Measurements from ENCODE around the gene DHRS2. TPM values are rescaled to one million over a fixed set of nuclear protein-coding genes. Genes with fewer than 3 reads are reported as not detected.

Gene DHRS2
- total and polyA plus RNA-seq, 2 of the 13 experiments (the other 11 are each of a cell fraction or from before 2014, with no cell fraction given): 1,621 to 3,021 TPM

- TF ChIP-seq SMARCE1 (IDR thresholded peaks at IDR 0.05; ENCODE audit: borderline replicate concordance) (no peak), ZNF644 (CRISPR knock-in tag; IDR thresholded peaks at IDR 0.05; ENCODE audit: low read depth) (peak; percentile 92; the same call in 1 of the 2 replicates), ZFYVE20 (CRISPR knock-in tag; IDR thresholded peaks at IDR 0.05; ENCODE audit: borderline replicate concordance, low read depth) (no peak), CREM (IDR thresholded peaks at IDR 0.05) (no peak), CREM (CRISPR knock-in tag; IDR thresholded peaks at IDR 0.05) (no peak), ATM (IDR thresholded peaks at IDR 0.05; ENCODE audit: borderline replicate concordance) (no peak), ZNF331 (CRISPR knock-in tag; IDR thresholded peaks at IDR 0.05) (peak; percentile 84; the same call in 1 of the 2 replicates), THYN1 (CRISPR knock-in tag; IDR thresholded peaks at IDR 0.05; ENCODE audit: borderline replicate concordance, low read depth) (no peak), RBAK (CRISPR knock-in tag; IDR thresholded peaks at IDR 0.05) (no peak), HMGA1 (CRISPR knock-in tag; conservative IDR thresholded peaks at IDR 0.05) (no peak), KDM2A (CRISPR knock-in tag; IDR thresholded peaks at IDR 0.05; ENCODE audit: borderline replicate concordance, low read depth) (no peak), ZBTB10 (CRISPR knock-in tag; IDR thresholded peaks at IDR 0.05; ENCODE audit: borderline replicate concordance) (peak; percentile 69; the same call in 1 of the 2 replicates), NFIB (CRISPR knock-in tag; IDR thresholded peaks at IDR 0.05; ENCODE audit: borderline replicate concordance) (no peak), MLLT10 (CRISPR knock-in tag; IDR thresholded peaks at IDR 0.05) (no peak)
- TF ChIP-seq, protein P1, sequence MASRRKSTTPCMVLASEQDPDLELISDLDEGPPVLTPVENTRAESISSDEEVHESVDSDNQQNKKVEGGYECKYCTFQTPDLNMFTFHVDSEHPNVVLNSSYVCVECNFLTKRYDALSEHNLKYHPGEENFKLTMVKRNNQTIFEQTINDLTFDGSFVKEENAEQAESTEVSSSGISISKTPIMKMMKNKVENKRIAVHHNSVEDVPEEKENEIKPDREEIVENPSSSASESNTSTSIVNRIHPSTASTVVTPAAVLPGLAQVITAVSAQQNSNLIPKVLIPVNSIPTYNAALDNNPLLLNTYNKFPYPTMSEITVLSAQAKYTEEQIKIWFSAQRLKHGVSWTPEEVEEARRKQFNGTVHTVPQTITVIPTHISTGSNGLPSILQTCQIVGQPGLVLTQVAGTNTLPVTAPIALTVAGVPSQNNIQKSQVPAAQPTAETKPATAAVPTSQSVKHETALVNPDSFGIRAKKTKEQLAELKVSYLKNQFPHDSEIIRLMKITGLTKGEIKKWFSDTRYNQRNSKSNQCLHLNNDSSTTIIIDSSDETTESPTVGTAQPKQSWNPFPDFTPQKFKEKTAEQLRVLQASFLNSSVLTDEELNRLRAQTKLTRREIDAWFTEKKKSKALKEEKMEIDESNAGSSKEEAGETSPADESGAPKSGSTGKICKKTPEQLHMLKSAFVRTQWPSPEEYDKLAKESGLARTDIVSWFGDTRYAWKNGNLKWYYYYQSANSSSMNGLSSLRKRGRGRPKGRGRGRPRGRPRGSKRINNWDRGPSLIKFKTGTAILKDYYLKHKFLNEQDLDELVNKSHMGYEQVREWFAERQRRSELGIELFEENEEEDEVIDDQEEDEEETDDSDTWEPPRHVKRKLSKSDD (CRISPR knock-in tag; IDR thresholded peaks at IDR 0.05; ENCODE audit: low read depth): no peak
- TF ChIP-seq, protein P2, sequence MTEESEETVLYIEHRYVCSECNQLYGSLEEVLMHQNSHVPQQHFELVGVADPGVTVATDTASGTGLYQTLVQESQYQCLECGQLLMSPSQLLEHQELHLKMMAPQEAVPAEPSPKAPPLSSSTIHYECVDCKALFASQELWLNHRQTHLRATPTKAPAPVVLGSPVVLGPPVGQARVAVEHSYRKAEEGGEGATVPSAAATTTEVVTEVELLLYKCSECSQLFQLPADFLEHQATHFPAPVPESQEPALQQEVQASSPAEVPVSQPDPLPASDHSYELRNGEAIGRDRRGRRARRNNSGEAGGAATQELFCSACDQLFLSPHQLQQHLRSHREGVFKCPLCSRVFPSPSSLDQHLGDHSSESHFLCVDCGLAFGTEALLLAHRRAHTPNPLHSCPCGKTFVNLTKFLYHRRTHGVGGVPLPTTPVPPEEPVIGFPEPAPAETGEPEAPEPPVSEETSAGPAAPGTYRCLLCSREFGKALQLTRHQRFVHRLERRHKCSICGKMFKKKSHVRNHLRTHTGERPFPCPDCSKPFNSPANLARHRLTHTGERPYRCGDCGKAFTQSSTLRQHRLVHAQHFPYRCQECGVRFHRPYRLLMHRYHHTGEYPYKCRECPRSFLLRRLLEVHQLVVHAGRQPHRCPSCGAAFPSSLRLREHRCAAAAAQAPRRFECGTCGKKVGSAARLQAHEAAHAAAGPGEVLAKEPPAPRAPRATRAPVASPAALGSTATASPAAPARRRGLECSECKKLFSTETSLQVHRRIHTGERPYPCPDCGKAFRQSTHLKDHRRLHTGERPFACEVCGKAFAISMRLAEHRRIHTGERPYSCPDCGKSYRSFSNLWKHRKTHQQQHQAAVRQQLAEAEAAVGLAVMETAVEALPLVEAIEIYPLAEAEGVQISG (CRISPR knock-in tag; IDR thresholded peaks at IDR 0.05): peak; percentile 62
Observed at GRCh38 chr14:23694085-23694948, 58.2 kb downstream of the DHRS2 start (continued).

Data from HepG2 (cell line).